Keratinocyte (primary cell): ENCODE measurements around the gene CUX1. TPM values are rescaled to one million over a fixed set of nuclear protein-coding genes. Genes with fewer than 3 reads are reported as not detected.

Source experiments
- DNase-seq: peaks from one replicate; pipeline ENCODE4 v3.0.0-alpha.2; 2011; ENCODE audit warnings: low read depth, missing footprints, low spot score
- FAIRE-seq: peaks from 2 replicates; lab custom pipeline; 2011; peaks lifted over from hg19 to GRCh38; lab: Jason Lieb, UNC
- H2AFZ ChIP-seq: 2 replicates; pipeline ENCODE4 v1.6.0; 2012; ENCODE audit warnings: low read length, control low read depth, inconsistent platforms; ENCODE audit not compliant: control insufficient read depth
- H3K27ac ChIP-seq: 2 replicates; pipeline ENCODE4 v1.5.1; 2011; ENCODE audit warnings: low read length; ENCODE audit not compliant: control insufficient read depth, insufficient read depth
- H3K27me3 ChIP-seq: 3 replicates; pipeline ENCODE4 v1.6.0; 2011; ENCODE audit warnings: low read length; ENCODE audit not compliant: control insufficient read depth, insufficient read depth; ENCODE audit errors: extremely low read depth
- H3K36me3 ChIP-seq, 2 experiments: 2 replicates in 1 of 2; 3 replicates in 1 of 2; pipeline ENCODE4 v1.5.1; 2011; ENCODE audit warnings: low read length in 2 of 2, mild to moderate bottlenecking in 1 of 2; ENCODE audit not compliant: control insufficient read depth in 2 of 2, insufficient read depth in 2 of 2; ENCODE audit errors: extremely low read depth in 1 of 2
- H3K4me1 ChIP-seq: 3 replicates; pipeline ENCODE4 v1.5.1; 2011; ENCODE audit warnings: low read length; ENCODE audit not compliant: control insufficient read depth, insufficient read depth; ENCODE audit errors: extremely low read depth
- H3K4me2 ChIP-seq: 3 replicates; pipeline ENCODE4 v1.6.0; 2011; ENCODE audit warnings: low read depth, low read length; ENCODE audit not compliant: control insufficient read depth, insufficient read depth; ENCODE audit errors: extremely low read depth
- H3K4me3 ChIP-seq, 3 experiments: fragments of 200-600 bp in 1 of 3; sonication (generic) in 1 of 3; 2 replicates in 2 of 3; 3 replicates in 1 of 3; pipeline ENCODE4 v1.5.1; 2011 to 2016; ENCODE audit warnings: low read length in 3 of 3, mild to moderate bottlenecking in 3 of 3, control low read depth in 2 of 3, inconsistent platforms in 1 of 3, low read depth in 1 of 3, mixed read lengths in 1 of 3, mixed run types in 1 of 3, moderate library complexity in 1 of 3; ENCODE audit not compliant: control insufficient read depth in 2 of 3, insufficient read depth in 2 of 3; ENCODE audit errors: extremely low read depth in 1 of 3
- H3K79me2 ChIP-seq: 2 replicates; pipeline ENCODE4 v1.6.0; 2012; ENCODE audit warnings: low read length; ENCODE audit not compliant: control insufficient read depth, insufficient read depth
- H3K9ac ChIP-seq: 3 replicates; pipeline ENCODE4 v1.6.0; 2011; ENCODE audit warnings: low read length; ENCODE audit not compliant: control insufficient read depth, insufficient read depth; ENCODE audit errors: extremely low read depth
- H3K9me1 ChIP-seq: 3 replicates; pipeline ENCODE4 v1.6.0; 2011; ENCODE audit warnings: low read length; ENCODE audit not compliant: control insufficient read depth, insufficient read depth; ENCODE audit errors: extremely low read depth
- H3K9me3 ChIP-seq: 2 replicates; pipeline ENCODE4 v1.5.1; 2012; ENCODE audit warnings: low read depth, low read length; ENCODE audit not compliant: control insufficient read depth
- H4K20me1 ChIP-seq: 3 replicates; pipeline ENCODE4 v1.6.0; 2011; ENCODE audit warnings: low read length; ENCODE audit not compliant: control insufficient read depth, insufficient read depth; ENCODE audit errors: extremely low read depth
- CTCF ChIP-seq, 3 experiments: IDR thresholded peaks in 1 of 3; conservative IDR thresholded peaks in 1 of 3; optimal IDR thresholded peaks in 1 of 3; 2 replicates in 2 of 3; 3 replicates in 1 of 3; pipeline versions ENCODE3 to v1.5.1; 2011; ENCODE audit warnings: low read length in 3 of 3, mild to moderate bottlenecking in 3 of 3, moderate library complexity in 2 of 3, control low read depth in 1 of 3, inconsistent platforms in 1 of 3; ENCODE audit not compliant: insufficient read depth in 2 of 3; ENCODE audit errors: extremely low read depth in 1 of 3
- EZH2 ChIP-seq: IDR thresholded peaks from one replicate; pipeline ENCODE4 v1.6.1; 2012; ENCODE audit warnings: inconsistent platforms, mild to moderate bottlenecking, low read length, moderate library complexity
- dilution Hi-C: fragments of 300-500 bp; cut with MboI; formaldehyde crosslinking; loops from one replicate; pipeline ENCODE4 v1.7.0; 2020; ENCODE audit warnings: low sequenced_read_pairs; ENCODE audit not compliant: extremely low pct_ligation_motif_present
- polyA plus RNA-seq, 5 experiments: library from polyadenylated mRNA; depleted of rRNA in 3 of 5; stranded (reverse) in 3 of 5; stranded (forward) in 1 of 5; unstranded in 1 of 5; fragments of >200 nt; gene quantifications; 1 replicate in 1 of 5; 2 replicates in 3 of 5; 3 replicates in 1 of 5; pipeline versions ENCODE4 v1.2.1 to v1.2.3, GENCODE V29; 2011 to 2012; ENCODE audit warnings: missing spikeins in 2 of 5, low read depth in 1 of 5, low replicate concordance in 1 of 5

CUX1 gene
- polyA plus RNA-seq, 1 donor (not counting 4 experiments of a cell fraction or from before 2014, with no cell fraction given), result 18.3 TPM

DNA sequence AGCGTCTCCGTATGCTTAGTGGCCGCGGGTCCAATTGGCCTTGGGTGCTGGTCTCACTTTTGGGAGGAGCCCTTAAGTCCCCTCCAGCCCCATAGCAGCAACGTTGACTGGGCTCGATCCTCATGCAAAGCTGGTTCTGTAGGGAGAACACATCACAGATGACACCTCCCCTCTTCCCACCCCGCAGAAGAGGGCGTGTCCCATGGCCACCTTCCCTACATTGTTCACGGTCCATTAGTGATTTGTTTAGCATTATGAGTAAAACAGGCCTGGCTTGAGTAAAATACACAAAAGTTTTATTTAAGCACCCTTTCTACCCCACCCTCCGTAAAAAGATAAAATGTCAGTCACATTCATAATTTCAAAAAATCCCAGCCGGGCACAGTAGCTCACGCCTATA lies 380.2 kb downstream of the CUX1 start:
- no peak overlapping the region for H3K4me3 ChIP-seq
- FAIRE-seq, result no peak

DNA sequence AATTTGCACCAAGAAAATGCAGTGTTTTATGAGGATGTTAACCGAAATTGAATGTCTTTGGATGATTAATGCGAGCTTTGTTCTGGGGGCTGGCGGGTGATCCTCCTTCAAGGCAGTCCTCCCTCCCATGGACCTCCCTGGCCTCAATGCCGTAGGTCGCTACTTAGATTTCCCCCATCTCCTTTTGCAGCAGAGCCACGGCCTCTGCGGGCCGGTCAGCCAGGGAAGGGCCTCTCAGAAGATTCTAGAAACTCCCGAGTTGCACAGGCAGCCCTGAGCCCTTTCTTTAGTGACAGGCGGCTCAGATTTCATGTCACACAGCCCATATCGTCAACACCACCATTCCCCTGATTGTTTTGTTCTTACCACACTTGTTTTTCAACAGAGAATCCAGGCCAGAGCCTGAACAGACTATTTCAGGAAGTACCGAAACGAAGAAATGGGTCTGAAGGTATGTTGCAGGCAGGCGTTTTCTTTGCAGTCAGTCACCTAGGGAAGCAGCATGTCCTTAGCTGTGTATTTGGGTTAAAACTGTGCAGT lies 381.1 kb downstream of the CUX1 start:
- DNase-seq, result no peak
- Histone ChIP-seq H3K9me3 (no peaks in the 10 kb centered on the region), H3K4me3 (no peak overlapping the region), H2AFZ (no peak overlapping the region), H3K4me1 (no peaks in the 10 kb centered on the region), H3K9ac (no peak overlapping the region), H3K27me3 (no peaks in the 10 kb centered on the region), H3K79me2 (no peaks in the 10 kb centered on the region), H3K9me1 (no peaks in the 10 kb centered on the region), H3K36me3 (peaks cover 0 to 11% of the 10 kb centered on the region in 2 experiments), H3K4me2 (no peak overlapping the region), H4K20me1 (no peaks in the 10 kb centered on the region), H3K27ac (no peak overlapping the region)
- no peak for FAIRE-seq
- dilution Hi-C loops, result no loop called here
- no peak for TF ChIP-seq CTCF (optimal IDR thresholded peaks at IDR 0.05 in 1 of 3, IDR thresholded peaks at IDR 0.05 in 1 of 3, conservative IDR thresholded peaks at IDR 0.05 in 1 of 3; ENCODE audit: extremely low read depth in 1 of 3, insufficient read depth in 2 of 3, low read length in 3 of 3)
- TF ChIP-seq EZH2, result no peak

More for the DNA sequence above, 380.2 kb downstream of the CUX1 start:
- no peak overlapping the region for H3K9ac ChIP-seq
- no peaks in the 10 kb centered on the region for H3K4me1 ChIP-seq
- no peak for TF ChIP-seq EZH2
- no peak for TF ChIP-seq CTCF (optimal IDR thresholded peaks at IDR 0.05 in 1 of 3, IDR thresholded peaks at IDR 0.05 in 1 of 3, conservative IDR thresholded peaks at IDR 0.05 in 1 of 3; ENCODE audit: extremely low read depth in 1 of 3, insufficient read depth in 2 of 3, low read length in 3 of 3)
- H4K20me1 ChIP-seq, result no peaks in the 10 kb centered on the region
- H3K9me3 ChIP-seq, result no peaks in the 10 kb centered on the region
- H3K27me3 ChIP-seq, result no peaks in the 10 kb centered on the region
- DNase-seq, result no peak
- H3K4me2 ChIP-seq, result no peak overlapping the region
- H2AFZ ChIP-seq, result no peak overlapping the region
- H3K9me1 ChIP-seq, result no peaks in the 10 kb centered on the region
- no peak overlapping the region for H3K27ac ChIP-seq
- dilution Hi-C loops, result no loop called here
- H3K79me2 ChIP-seq, result no peaks in the 10 kb centered on the region
- peaks cover 0 to 11% of the 10 kb centered on the region in 2 experiments for H3K36me3 ChIP-seq
